Activated CD4-positive, alpha-beta T cell treated with anti-CD3 and anti-CD28 coated beads, Interleukin-2, amount 50 U/mL, for 16 hours (primary cell): ENCODE data around the gene RNF213.

Source experiments
- DNase-seq: peaks from one replicate; pipeline ENCODE4 v3.0.0-alpha.2; 2020

RNF213 gene

DNA sequence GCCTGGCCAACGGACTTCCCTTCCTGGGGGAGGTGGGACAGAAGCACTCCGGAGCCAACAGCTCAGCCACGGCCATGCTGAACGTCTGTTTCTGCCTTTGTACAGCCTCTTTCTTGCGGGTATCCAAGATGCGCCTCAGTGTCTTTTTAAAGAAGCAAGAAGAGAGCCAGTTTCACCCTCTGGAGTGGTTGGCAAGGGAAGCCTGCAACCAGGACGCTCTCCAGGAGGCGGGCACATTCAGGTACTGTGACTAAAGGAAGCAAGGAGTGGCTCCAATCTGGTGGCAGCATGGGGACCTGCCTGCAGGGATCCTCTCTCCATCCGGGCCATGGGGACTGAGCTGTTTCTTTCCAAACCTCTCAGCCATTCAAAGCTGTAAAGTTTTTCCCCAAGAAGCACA lies 93.7 kb downstream of the RNF213 start:
- no peak for DNase-seq

DNA sequence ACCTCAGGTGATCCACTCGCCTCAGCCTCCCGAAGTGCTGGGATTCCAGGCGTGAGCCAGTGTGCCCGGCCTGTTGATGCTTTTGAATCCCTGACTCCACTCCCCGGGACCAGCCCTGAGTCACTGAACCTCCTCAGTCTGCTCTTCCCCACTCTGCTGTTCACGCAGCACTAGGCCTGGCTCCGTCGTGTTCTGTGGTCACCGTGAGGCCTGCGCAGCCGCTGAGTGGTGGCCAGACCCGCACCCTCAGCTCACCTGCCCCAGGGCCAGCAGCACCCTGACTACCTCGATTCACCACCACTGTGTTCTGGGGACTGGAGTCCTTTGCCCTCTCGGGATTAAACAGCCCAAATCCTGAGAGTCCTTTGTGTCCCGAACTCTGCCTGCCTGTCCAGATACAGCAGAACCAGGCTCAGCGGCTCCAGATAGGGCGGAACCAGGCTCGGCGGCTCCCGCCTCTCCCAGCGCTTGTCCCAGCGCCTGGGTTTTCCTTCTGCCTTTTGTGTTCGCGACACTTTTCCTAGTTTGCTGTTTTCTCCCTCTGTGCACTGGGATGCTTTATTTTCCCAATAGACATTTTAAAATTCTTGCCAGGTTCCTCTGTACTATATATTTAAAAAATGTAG lies 95.7 kb downstream of the RNF213 start:
- no peak for DNase-seq

DNA sequence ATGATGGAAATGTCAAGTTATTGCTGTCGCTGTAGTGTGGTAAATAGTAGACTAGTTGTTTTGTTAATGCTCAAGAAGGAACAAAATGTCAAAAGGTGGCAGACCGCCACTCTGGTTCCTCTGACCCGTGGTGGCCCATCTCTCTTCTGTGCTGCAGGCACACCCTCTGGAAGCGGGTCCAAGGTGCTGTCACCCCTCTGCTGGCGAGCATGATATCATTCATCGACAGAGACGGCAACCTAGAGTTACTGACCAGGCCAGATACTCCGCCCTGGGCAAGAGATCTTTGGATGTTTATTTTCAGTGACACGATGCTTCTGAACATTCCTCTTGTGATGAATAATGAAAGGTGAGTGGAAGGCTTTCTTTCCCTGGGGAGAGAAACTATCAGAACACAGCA lies 97.5 kb downstream of the RNF213 start:
- no peak for DNase-seq

DNA sequence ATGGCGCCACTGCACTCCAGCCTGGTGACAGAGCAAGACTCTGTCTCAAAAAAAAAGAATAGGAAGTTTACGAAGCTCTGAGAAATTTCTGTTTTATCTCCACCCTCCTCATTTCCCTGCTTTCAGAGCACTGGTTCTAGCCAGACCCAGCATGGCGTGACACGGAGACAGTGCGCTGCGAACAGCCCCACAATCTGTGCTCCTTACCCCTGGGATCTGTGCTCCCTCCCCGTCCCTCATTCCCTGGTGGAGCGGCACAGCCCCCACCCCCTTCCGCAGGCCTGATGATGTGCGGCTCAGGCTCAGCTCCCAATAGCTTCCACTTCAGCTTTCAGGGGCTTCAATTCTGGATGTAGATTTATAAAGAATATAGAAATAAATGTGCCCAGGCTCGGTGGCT lies 98.2 kb downstream of the RNF213 start:
- no peak for DNase-seq

DNA sequence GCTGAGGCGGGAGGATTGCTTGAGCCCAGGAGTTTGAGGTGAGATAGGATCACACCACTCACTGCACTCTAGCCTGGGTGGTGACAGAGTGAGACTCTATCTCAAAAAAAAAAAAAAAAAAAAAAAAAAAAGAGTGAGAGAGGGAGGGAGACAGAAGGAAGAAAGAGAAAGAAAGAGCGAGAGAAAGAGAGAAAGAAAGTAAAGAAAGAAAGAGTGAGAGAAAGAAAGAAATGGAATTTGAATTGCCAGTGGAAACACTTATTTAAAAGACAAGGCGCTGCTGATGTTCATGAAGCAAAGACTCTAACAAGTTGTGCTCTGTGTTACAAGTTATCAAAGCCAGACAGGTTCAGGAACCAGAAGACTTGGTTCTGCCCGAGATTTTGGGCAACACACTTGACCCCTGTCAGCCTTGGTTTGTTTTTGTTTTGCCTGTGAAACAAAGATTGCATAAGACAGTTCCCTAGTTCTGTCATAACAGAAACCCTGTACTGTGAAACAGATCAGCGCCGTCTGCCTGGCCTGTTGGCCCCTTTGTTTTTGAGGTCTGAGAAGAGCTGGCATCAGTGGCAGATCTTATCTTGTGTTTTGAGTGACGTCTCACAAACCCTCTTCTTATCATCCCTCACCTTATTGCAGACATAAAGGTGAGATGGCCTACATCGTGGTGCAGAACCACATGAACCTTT lies 98.9 kb downstream of the RNF213 start:
- DNase-seq, result no peak

DNA sequence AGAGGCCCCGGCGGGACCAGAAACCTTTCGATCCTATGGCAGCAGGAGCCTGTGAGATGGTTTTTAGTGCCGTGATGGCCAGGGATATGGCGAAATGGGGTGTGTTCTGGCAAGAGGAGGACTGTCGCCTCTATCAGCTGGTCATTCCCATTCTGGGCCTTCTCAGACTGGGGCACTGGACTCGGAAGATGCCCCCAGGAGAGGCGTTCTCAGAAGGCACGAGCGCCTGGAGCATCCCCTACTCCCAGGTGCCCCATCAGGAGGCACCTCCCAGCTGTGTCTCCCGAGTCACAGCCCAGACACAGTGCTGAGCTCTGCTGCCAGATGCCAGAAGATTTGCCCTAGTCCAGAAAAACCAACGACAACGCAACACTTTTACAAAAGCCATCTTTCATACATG lies 99.7 kb downstream of the RNF213 start:
- DNase-seq, result no peak

DNA sequence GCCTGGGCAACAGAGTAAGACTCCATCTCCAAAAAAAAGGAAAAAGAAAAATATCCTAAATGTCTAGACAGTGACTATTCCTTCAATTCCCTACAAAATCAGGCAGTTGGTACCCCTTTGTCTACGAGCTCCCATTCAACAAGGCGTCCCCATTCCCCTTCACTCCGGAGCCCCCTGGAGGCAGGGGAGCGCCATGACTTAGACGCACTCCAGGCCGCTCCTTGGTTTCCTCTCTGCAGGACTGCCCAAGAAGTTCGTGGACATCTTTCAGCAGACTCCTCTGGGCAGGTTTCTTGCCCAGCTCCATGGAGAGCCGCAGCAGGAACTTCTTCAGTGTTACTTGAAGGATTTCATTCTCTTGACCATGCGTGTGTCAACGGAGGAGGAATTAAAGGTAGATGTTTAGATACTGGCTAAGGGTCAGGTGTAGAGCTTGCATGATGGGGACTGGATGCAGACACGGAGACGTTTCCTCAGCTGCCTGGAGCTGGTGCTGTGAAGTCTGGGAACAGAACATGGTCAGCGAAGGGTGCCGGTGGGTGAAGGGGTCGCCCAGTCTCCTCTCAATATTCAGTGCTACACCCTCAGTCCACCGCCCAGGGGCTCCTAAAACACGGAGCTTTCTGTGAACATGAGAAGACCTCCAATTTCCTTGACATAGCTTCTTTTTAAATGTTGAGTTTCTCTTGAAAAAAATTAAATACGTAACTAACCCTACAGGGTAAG lies 101.0 kb downstream of the RNF213 start:
- DNase-seq, result no peak

DNA sequence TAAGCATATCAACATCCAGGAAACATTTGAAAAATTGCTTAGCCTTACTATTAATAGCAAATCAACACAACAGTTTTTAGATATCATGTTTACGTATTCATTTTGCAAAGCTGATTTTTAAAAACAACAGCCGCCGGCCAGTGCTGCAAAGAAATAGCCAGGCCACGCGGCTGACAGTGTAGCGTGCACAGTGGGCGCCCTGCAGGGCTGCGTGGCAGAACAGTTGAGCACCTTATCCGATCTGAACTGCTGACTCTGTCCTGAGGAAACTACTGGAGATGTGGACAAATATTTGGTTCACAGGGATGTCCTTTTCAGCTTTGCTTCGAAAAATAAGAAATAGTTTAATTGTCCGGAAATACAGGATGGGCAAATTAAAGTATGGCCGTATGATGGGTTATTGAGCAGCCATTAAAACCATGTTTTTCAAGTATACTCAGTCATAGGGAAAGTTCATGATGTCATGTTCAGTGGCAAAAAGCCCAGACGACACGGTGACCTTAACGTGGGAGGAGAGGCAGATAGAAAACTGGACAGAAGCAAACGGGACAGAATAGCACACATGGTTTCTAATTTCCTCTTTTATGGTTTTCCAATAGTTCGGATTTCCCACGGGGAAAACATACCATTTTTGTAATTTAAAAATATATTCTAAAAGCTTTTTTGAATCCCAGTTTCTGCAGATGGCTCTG lies 101.9 kb downstream of the RNF213 start:
- no peak for DNase-seq

DNA sequence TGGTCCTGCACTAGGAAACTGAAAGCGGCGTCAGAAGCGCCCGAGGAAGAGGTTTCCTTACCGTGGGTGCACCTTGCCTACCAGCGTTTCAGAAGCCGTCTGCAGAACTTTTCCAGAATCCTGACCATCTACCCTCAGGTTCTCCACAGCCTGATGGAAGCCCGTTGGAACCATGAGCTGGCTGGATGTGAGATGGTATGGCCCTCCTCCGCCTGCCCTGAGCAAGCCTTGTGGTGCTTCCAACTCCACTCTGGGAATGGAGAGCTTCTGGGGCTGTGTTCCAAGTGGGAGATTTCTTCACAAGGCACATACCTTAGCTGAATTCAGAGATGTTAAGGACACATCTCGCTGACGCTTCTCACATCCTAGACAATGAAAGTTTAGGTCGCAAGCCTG lies 102.5 kb downstream of the RNF213 start:
- DNase-seq, result no peak

DNA sequence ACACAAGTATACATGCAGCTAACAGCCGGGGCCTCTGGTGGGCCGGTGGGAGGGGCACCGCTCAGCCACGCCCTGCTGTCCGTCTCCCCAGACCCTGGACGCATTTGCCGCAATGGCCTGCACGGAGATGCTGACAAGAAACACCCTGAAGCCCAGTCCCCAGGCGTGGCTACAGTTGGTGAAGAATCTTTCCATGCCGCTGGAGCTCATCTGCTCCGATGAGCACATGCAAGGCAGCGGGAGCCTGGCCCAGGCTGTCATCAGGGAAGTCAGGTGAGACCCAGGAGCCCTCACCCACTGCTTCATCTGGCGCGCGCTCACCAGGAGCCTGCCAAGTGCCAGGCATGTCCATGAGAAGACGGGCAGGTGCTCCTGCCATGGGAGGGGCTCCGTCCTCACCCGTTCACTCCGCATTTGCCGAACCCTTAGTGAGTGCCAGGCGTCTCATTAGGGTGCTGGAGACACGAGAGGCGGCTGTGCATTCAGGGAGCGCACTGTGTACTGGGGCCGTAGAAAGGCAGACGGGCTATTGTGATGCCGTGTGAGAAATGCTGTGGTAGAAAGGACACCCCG lies 103.0 kb downstream of the RNF213 start:
- no peak for DNase-seq

DNA sequence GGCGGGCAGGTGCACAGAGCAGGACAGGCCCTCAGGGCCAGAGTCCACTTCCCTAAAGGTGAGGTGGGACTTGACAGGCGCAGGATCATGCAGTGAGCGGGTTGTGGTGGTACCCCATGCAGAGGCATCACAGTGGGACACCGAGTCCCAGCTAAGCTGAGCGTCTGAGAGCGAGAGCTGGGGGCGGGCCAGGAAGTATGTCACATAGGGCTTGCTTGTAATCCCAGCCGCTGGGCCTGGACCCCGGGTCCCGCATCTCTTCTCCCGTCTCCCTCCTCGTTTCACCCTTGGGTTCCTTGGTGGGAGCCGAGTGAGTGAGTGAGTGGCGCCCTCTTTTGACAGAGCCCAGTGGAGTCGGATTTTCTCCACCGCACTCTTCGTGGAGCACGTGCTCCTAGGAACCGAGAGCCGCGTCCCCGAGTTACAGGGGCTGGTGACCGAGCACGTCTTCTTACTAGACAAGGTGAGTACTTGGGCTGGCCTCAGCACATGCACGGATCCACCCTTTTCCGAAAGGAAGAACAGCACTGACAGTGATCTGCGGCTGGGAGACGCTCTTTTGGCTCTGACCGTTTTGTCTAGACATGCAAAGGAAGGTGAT lies 103.5 kb downstream of the RNF213 start:
- no peak for DNase-seq

DNA sequence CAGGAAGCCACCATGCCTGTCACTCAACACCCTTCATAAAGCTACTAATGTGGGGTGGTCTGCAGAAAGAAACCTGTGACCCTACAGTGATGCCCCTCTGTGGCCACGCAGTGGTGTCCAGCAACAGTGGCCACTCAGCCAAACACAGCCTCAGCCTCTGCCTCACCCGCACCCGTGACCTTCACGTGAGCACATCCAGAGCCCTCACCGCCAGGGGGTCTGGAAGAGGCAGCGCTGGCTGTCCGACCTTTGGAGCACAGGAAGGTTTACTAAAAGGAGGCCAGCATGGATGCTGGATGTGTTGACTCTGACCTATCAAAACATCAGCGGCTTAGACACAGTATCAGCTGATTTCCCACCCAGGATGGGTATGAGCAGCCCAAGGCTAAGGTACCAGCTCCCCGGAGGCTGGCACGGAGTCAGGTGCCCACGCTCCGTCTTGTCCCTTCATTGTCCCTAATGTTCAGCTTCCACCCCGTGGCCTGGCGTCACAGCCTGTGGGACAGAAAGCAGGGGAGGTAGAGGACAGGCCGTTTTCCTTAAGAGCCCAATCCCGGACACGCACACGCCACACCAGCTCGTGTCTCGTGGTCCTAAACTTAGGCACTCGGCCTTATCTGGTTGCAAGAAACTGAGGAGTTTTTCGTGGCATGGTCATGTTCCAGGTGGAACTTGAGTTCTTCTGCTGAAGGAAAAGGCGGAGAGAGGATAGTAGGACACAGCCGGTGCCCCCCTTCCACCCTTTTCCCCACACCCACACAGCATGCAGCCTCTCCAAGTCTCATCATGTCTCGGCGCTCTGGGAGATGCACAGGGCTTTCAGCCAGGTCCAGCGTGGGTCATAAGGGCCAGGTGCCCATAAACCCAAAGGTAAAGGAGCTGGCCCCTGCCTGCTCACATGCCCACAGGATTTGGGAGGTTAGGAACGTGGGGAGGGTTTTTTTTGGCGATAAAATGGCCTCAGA lies 104.6 kb downstream of the RNF213 start:
- no peak for DNase-seq

DNA sequence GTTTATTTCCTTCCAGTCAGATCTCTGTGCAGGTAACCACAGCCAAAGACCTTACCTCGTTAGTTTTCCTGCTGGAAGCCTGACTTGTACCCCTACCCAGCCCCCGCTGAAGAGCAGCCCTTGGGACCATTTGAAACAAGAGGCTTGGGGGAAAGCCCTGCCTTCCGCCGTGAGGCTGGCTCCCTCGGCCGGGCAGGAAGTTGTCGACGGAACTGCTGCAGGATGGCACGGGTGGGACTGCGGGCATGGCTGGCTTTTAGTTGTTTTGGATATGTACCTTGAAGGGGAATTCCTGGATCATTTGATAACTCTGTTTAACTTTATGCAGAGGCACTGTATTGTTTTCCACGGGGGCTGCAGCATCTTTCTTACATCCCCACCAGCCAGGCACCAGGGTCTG lies 105.3 kb downstream of the RNF213 start:
- DNase-seq, result no peak

DNA sequence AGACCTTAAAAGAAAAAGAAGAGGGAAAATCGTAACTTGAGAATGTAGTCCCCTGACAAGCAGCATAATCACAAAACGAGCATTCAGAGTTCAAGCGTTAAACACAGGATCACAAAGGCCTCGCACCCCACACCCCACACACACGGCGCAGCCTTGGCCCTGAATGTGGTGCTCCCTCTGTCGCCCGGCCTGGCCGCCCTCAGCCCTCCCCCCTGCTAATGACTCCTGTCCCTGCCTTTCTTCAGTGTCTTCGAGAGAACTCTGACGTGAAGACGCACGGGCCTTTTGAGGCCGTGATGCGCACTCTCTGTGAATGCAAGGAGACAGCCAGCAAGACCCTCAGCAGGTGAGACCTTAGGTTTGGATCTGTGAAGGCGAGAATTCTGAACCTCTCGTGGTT lies 106.9 kb downstream of the RNF213 start:
- no peak for DNase-seq

DNA sequence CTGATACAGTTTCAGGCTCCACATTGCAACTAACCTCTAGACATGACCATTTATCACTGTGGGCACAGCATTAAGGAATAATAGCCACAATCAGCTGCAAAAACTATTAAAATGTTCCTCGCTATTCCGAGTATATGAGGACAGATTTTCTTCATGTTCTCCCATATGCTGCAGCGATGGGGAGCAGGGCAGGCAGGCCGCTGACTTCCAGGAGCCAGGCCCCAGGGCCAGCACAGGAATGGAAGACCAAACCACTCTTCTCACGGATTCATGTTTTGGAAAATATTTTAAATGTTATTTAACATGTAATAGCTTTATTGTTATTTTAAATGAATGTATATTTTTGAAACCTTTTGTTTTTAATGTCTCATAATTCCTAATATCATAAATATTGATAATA lies 110.5 kb downstream of the RNF213 start:
- no peak for DNase-seq

DNA sequence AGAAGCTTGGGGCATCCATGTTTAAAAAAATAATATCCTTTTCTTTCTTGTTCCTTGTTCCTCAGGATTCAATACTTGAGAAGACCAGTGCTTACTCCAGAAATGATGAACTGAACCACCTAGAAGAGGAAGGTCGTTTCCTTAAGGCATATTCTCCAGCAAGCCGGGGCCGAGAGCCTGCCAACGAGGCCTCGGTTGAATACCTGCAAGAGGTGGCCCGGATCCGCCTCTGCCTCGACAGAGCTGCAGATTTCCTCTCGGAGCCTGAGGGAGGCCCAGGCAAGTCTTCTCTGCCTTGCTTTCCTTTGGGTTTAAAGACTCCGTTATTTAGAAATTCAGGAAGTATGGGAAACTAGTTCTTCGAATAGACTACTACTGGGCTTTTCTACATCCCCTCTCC lies 111.8 kb downstream of the RNF213 start:
- DNase-seq, result no peak

DNA sequence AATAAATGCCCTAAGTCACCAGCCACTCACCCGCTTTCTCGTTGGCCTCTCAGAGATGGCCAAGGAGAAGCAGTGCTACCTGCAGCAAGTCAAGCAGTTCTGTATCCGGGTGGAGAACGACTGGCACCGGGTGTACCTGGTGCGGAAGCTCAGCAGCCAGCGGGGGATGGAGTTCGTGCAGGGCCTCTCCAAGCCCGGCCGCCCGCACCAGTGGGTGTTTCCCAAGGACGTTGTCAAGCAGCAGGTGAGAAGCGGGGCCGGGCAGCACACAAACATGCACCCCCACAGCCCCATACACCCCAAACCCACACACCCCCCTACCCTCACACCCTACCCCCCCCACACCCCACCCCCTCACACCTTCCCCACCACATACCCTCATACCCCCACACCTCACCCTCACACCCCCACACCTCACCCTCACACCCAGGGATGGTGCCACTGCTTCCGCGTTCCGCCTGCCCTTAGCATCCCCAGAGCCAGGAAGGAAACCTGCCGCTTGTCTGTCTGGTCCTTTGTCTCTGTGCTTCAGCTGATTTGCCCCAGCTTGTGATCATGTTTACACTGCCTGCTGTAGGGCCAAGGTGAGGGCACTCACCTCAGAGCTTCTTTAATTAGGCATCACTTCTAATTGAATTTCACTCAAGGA lies 112.4 kb downstream of the RNF213 start:
- DNase-seq, result no peak

DNA sequence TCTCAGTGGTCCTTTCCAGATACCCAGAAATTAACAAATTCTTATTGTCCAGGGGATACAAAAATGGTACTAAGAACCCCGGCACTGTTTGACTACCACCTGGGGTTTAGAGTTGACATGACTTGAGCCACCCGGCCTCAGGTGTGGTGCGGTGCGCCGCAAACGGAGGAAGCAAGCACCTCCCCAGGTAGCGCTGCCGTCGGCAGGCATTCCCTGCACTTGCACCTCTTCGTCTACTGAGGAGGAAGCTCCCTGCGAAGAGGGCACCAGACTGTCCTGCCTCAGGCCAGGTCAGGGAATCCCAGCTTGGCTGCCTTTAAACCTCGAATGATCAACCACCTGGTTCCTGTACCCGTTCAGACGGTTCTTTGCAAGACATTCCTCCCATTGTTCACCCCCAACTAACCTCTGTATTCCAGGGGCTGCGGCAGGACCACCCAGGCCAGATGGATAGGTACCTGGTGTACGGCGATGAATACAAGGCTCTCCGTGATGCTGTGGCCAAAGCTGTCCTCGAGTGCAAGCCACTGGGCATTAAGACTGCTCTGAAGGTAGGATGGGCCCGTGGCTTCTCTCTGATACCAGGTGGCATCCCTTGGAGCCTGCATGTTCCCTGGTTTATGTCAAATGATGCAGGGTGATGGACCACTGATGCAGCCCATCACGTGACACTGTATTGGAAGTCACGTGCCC lies 113.5 kb downstream of the RNF213 start:
- DNase-seq, result no peak

DNA sequence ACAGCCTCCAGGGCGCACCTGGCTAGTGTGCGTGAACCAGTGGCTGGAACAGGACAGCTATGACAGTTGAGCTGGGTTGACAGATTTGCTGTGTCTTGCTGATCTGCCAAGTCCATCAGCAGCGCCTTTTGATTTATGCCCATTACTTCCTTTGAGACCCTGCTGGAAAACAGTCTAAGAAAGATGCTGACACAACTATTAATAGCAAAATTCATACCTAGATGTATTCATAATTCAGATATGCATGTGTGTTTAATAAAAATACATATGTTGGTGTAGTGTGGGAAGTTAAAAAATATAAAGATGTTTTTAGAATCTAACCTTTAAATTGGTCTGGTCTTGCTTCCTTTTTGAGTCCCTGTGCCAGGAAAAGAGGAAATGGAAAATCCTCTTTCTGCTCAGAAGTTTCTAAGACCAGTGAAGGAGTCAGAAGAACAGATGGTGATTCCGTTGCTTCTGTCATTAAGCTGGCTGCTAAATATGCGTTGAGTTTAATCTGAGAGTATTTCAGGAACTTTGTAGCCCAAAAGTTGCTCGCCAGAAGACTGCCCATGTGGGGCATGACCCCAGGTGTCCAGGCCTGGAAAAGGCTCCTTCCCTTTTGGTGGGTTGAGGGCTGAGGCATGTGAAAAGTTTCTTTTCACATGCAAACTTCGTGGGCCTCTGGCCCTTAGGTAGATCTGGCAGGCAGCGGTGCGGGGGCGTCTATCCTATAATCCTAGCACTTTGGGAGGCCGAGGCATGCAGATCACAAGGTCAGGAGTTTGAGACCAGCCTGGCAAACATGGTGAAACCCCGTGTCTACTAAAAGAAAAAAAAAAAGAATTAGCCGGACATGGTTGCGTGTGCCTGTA lies 114.3 kb downstream of the RNF213 start:
- DNase-seq, result no peak

DNA sequence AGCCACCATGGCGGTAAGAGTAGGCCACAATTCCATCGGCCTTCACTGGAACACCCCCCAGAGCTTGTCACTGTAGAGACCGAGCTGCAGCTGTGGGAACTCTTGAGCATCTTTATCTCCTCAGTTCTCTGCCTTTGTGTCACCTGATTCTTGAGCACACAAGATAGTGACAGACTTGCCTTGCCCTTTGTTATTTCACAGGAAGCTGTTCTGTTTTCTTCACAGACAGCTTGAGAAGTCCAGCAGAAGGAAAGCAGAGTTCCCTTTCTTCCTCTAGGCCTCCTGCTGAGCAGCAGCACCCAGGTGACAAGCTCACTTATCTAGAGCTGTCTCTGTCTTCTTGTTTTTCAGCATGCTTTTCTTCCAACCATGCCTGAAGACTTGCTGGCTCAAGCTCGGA lies 115.9 kb downstream of the RNF213 start:
- no peak for DNase-seq
